ENCODE results near the gene CDH9.

GRCh38 chr5:26872337-26872736, 166.0 kb downstream of the CDH9 start:
- TF ChIP-seq CTCF (IDR thresholded peaks at IDR 0.05), result no peak
- TF ChIP-seq POLR2A (IDR thresholded peaks at IDR 0.05), result no peak
